GM08714 (cell line): ENCODE results near the gene OARD1.

ENCODE experiments used
- H3K4me3 ChIP-seq: fragments of 200-500 bp; sonication (Bioruptor generic); 2 replicates; pipeline ENCODE4 v1.5.1; 2014; ENCODE audit warnings: mild to moderate bottlenecking, low read length, inconsistent platforms
- ZNF274 ChIP-seq: IDR thresholded peaks from 2 replicates; pipeline ENCODE4 v1.6.1; 2012; ENCODE audit warnings: mild to moderate bottlenecking, low read depth, low read length

Gene OARD1

DNA sequence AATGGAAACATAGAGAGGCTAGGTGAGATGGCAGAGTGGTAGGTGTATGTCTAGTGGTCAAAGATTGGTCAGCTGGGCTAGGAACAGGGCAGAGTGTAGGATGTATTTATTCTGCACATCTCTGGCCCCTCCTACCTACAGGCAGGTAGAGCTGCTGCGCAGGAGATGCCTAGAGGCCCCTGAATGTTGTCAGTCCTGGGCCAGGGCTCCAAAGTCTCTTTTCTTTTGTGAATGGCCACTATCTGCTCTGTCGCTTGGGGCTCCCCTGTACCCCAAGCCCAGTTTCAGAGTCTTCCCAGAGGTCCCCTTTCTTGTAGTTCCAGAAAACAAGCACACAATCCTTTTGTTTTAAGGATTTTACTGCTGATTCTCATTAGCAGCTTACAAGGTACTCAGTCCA is 24.9 kb downstream of the OARD1 start:
- no peak overlapping the region for H3K4me3 ChIP-seq
- TF ChIP-seq ZNF274: no peak

DNA sequence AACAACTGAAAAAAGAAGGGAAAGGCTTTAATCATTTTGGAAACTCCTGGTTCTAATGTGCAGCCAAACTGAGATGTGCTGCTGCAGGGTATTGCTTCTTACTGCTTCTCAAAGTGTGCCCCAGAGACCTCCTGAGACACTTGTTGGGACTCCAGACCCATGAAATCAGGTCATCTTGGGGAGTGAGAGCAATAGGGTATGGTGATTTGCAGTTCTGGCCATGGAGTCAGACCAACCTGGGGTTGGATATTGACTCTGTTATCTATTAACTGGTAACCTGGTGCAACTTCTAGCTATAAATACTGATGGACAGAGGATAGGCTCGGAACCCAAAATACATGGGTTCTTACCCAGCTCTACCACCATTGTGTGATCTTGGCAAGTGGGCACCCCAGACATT is 26.1 kb downstream of the OARD1 start:
- TF ChIP-seq ZNF274: no peak
- H3K4me3 ChIP-seq: no peak overlapping the region

DNA sequence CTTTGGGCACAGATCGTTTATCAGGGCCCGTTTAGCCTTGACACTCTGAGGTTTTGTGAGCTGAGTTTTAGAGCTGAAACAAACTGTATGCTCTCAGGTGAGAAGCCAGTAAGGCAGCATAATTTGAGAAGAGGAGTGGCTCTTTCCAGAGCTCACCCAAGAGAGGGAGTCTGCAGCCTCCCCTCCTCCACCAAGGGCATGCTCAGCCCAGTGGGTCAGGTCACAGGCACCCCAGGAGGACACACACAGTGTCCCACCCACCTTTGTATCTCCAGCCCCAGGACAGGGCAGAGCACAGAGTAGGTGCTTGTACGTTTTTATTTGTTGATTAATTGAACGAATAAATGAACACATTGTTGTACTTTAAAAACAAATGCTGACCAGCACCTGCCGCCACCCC is 26.5 kb downstream of the OARD1 start:
- no peak overlapping the region for H3K4me3 ChIP-seq
- TF ChIP-seq ZNF274: no peak

DNA sequence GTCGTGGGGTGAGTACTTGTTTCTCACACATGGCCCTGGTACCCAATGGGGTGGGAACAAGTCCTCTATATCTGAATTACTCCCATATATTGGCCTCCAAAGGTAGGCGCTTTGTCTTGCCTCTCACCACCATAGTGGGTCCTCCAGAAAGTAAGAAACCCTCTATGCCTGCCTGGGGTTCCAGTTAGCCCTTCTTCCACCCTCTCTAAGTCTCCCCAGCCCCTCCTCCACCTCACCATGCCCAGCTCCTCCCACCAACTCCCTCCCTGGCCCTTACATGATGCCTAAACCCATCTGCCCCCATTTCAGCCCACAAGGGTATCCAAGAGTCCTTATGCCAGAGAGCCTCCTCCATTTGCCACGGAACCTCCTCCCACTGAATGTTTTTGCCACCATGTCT is 29.0 kb downstream of the OARD1 start:
- no peak for TF ChIP-seq ZNF274
- no peak overlapping the region for H3K4me3 ChIP-seq

DNA sequence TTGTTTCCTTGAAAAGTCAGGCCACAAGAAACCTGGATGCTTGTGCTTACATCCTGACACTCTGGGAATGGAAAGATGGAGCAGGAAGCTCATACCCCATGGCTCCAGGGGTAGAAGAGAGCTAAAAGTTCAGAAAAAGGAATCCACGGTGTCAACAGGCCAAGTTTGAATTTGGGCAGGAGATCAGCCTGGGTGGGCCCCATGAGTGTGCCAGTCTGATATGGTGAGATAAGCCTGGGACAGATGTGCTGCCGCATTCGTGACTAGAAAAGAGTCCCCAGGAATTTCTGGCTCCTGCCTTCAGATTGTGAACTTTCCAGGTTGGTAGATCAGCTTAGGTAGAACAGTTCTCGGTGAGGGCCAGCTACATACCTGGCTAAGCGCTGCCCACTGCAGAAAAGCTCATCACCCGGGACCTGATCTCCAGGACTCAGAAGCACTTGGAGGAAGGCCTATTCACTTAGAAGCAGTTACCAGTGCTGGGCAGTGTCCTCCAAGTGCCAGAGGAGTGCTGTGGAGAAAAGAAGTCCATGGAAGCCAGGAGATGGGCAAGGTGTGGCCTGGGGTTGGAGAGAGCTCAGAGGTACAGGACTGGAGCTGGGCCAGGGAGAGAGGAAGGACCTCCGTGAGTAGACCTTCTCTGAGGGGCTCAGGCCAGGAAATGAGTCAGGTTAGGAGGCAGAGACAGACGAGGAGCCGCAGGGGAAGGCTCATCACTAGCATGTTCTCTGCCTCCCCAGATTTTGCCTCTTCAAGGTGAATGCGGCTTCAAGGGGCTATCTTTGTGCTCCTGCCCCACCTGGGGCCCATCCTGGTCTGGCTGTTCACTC is 29.7 kb downstream of the OARD1 start, which contains the start of gene TSPO2:
Gene TSPO2 (plus strand): TSS at position 242 of the 830 bp plus-strand sequence. CDS start 519 bp downstream, at position 761.
- TF ChIP-seq ZNF274: no peak
- no peak within 1 kb of the TSS for H3K4me3 ChIP-seq

DNA sequence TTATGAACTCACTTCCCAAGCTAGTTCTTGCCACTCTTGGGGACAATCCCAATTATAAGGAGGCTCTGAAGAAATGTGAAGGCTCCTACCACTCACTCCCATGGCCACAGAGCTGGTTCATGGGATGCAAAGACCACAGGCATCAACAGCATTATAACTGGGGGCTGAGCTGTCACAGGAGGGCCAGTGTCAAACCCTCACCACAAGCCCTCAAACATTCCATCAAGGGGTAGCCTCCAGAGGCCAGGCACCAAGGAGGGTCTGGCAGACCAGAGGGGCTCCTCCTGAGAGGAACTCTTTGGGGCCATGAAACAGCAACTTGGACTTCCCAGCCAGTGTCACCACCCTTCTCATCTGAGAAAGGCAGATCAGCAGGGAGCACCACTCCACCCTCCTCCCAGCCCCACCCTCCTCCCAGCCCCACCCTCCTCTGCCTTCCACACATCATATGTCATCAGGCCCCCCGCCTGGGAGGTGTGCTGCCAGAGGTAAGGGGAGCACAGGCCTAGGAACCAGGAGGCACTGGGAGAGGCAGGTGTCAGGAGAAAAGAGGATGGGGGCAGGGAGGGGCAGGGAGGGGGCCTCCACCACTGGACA is 31.1 kb downstream of the OARD1 start:
- no peak for TF ChIP-seq ZNF274
- H3K4me3 ChIP-seq: no peak overlapping the region

DNA sequence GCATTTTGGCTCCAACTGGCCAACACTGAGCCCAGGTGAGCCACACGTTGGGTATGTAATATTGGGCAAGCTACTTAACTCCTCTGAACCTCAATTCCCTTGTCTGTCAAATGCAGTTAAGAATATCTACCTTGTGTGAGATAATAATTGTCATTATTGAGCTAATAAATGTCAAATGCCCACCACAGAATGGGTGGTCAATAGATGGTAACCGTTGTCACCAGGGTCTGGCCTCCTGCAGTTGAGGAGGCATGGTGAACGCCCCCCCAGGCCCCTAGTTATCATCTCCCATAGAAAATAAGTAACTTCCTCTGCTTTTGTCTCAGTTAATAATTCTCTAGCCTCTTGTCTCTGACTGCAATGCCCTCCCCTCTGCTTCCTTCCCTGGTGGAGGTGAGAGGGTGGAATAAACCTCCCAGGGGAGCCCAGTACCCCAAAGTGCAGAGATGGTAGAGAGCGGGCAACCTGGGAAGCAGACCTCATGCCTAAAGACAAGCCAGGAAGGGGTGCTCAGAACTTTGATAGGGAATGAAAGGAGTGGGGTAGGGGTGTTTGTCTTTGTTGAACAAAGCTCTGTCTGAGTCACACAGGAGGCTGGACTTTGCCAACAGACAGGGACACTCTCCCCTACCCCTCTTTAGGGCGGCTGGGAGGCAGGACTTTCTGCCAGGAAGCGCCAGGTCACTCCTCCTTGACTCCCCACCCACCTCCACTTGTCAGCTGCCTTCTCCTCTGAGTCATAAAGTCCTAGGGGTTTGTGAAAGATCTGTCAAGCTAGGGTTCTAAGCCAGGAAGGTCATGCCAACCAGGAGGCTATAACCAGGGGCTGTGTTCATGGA is 31.8 kb downstream of the OARD1 start:
- H3K4me3 ChIP-seq: no peak overlapping the region
- TF ChIP-seq ZNF274: no peak

DNA sequence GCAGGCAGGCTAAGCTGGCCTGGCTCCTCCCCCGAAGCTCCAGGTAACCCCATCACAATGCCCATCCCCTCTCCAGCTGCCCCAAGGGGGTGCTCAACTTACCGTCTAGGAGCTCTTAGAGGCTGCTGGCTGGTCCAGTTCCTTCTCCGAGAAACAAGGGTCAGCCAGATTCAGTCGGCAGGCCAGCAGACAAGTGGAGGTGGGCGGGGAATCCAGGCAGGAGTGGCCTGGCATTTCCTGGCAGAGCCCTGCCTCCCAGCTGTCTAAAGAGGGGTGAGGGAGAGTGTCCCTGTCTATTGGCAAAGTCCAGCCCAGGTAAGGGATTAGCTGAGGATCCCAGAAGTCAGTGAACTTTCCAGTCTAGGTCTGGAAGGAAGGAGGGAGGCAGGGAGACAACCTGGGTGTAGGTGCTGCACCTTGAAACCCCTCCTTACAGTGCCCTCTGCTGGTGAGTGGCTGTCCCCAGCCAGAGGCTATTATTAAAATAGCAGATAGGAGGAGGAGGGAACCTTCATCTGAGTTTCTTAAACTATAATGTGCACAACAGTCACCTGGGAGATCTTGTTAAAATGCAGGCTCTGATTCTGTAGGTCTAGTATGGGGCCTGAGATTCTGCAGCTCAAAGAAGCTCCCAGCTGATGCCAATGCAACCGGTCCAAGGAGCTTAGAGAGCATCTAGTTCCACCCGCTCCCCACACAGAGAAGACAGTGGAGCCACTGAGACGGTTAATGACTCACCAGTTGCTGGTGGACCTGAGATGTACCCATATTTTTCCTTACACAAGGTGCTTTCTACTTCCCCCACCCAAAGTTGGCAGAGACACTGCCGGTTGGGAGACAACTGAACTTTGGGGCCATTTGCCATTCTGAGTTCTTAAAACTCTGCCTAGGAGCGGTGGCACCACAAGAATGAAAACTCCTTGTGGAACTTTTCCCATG is 32.8 kb downstream of the OARD1 start, which contains the start of gene UNC5CL:
Gene UNC5CL (minus strand): TSS at position 162 of the 939 bp plus-strand sequence. CDS start 4,147 bp downstream, outside the sequence.
- no peak for TF ChIP-seq ZNF274
- no peak within 1 kb of the TSS for H3K4me3 ChIP-seq

DNA sequence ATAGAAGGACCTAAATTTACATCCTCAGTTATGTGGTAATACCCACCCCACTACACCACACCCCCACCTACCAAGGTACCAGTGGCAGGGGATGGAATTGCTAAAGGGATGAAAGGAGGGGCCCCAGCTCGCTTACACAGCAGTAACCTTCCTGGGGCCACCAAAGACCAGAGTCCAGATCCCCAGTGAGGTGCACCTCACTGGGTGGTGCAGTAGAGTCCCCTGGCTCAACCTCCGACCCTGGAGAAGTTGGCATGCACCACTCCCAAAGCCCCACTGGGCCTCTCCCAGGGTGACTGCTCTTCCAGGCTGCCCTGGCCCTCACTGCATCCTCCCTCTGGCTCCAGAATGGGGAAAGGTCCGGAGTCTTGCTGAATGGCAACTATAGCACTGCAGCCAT is 34.0 kb downstream of the OARD1 start:
- TF ChIP-seq ZNF274: no peak

DNA sequence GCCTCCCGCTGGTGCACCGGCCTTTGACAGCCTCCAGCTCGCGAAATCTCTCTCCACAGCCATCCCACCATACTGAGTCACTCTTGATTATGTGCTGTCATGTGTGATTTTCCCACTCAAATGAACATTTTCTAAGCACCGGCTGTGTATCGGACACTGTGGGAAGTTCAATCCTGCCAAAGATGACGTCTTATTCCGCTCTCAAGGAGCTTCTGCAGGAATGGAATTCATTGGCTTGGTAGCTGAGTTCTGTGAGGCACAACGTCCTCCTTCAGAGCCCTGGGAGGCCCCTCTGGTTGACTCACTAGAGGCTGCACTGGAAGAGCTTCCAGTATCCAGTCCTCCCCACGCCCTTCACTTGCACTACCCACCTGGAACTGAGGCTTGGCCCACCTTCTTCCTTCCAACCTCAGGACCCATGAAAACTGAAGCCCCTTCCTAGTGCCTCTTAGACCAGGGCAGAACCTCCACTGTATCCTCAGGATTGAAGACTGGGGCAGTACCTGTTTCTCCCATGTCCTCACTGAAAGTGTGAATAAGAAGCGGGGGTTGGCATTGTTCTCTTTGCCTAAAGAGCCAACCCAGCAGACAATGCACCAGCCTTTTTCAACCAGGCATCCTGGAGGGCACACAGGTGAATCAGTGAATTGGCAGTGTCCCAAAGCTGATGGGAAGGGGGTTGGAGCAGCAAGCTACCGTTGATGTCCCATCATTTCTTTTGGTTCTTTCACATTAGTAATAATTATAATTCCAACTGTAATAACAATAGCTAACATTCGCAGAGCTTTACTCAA is 34.9 kb downstream of the OARD1 start:
- TF ChIP-seq ZNF274: no peak
- no peak overlapping the region for H3K4me3 ChIP-seq

More for the DNA sequence above, 34.0 kb downstream of the OARD1 start:
- no peak overlapping the region for H3K4me3 ChIP-seq

DNA sequence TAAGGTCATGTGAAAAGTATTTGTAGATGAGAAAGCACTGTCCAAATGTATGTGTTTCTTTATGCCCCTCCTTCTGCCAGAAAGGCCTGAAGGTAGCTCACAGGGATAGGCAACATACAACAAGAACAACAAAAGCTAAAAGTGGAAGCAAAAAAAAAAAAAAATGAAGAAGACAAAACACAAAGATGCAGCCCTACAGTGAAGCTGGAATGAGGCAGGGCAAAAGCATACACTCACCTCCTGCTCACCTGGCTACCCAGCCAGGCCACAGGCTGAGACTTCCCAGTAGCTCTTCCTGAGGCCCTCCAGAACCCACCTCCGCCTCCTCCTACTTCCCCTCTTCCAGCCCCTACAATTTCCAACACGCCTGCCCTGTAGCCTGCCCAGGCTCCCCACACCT is 35.6 kb downstream of the OARD1 start:
- TF ChIP-seq ZNF274: no peak
- H3K4me3 ChIP-seq: no peak overlapping the region

DNA sequence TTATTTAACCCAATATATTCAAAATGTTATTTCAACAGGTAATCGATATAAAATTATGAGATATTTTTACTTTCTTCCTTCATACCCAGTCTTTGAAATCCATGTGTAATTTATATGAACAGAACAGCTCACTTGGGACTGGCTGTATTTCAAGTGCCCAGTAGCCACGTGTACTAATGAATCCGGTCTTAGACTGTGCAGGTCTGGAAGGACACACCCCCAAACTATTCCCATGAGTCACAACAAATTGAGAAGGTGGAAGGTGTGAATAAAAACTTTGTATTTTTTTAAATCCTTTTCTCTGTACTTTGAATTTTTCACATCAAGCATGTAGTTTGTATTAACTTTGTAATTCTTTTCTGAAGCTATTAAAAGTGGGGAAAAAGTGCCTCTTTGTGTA is 36.0 kb downstream of the OARD1 start:
- no peak overlapping the region for H3K4me3 ChIP-seq
- no peak for TF ChIP-seq ZNF274

DNA sequence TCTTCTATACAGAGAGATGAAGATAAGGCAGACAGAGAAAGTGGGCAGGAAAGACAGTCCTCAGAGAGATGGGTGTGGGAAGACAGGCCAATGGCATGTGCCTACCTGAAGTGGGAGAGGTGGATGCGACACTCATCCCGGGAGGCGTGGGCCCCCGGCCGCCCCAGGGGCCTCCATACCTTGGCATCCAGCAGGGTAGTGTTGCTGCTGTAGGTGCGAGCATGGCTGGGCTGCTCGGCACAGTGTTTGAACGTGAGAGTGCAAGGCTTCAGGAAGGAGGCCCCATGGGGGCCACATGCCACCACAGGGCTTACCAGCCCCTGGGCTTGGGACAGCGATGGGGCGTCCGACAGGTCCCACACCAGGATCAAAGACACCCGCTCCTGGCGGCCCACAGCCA is 38.4 kb downstream of the OARD1 start:
- no peak overlapping the region for H3K4me3 ChIP-seq
- TF ChIP-seq ZNF274: no peak
